Epithelial cell of proximal tubule (primary cell): ENCODE measurements around the gene PCSK1N. TPM values are rescaled to one million over a fixed set of nuclear protein-coding genes. Genes with fewer than 3 reads are reported as not detected.

ENCODE experiments used
- DNase-seq: peaks from one replicate; pipeline ENCODE4 v3.0.0-alpha.2; 2011; ENCODE audit warnings: low read depth
- H3K4me3 ChIP-seq: 2 replicates; pipeline ENCODE4 v1.5.1; 2011; ENCODE audit warnings: low read depth, mild to moderate bottlenecking, low read length
- total RNA-seq: library from RNA; depleted of rRNA; stranded (reverse); fragments of >200 nt; gene quantifications from 2 replicates; pipeline ENCODE4 v1.2.3, GENCODE V29; 2015
- TF ChIP-seq, protein P1 (sequence below): conservative IDR thresholded peaks from 2 replicates; pipeline ENCODE4 v1.5.1; 2012; ENCODE audit warnings: low read depth, mild to moderate bottlenecking, low read length

Gene PCSK1N
- total RNA-seq, 1 donor from 2014 or later: 19.3 TPM

DNA sequence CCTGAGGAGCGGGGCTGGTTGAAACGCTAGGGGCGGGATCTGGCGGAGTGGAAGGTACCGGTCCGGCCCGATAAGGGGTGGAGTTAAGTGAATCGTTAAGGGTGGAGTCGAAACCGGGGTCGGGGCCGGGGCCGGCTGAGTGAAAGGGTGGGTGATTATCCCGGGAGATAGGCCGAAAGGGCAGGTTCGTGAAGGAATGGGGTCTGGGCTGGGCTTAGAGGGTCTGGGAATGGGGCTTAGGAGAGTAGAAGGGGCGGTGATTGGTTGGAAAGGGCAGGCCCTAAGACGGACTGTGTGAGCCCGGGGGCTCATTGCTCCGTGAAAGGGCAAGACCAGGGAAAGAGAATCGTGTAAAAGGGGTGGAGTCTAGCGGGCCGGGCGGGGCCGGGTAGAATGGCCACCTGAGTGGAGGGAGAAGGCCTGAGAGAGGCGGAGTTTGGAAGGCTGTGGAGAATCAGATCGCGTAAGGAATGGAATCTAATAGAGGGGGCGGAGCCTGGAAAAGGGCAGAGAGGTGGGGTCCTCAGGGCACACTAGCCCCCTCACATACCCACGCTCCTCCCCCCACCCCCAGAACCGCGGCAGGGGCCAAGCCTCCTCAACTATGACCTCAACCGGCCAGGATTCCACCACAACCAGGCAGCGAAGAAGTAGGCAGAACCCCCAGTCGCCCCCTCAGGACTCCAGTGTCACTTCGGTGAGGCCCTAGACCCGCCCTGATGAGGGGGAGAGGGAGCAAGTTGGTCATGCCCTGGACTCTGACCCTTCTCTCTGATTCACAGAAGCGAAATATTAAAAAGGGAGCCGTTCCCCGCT is 33.1 kb downstream of the PCSK1N start:
- peak overlapping the region; percentile 76 for H3K4me3 ChIP-seq
- TF ChIP-seq, protein P1, sequence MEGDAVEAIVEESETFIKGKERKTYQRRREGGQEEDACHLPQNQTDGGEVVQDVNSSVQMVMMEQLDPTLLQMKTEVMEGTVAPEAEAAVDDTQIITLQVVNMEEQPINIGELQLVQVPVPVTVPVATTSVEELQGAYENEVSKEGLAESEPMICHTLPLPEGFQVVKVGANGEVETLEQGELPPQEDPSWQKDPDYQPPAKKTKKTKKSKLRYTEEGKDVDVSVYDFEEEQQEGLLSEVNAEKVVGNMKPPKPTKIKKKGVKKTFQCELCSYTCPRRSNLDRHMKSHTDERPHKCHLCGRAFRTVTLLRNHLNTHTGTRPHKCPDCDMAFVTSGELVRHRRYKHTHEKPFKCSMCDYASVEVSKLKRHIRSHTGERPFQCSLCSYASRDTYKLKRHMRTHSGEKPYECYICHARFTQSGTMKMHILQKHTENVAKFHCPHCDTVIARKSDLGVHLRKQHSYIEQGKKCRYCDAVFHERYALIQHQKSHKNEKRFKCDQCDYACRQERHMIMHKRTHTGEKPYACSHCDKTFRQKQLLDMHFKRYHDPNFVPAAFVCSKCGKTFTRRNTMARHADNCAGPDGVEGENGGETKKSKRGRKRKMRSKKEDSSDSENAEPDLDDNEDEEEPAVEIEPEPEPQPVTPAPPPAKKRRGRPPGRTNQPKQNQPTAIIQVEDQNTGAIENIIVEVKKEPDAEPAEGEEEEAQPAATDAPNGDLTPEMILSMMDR: no peak
- peak; percentile 38 for DNase-seq

DNA sequence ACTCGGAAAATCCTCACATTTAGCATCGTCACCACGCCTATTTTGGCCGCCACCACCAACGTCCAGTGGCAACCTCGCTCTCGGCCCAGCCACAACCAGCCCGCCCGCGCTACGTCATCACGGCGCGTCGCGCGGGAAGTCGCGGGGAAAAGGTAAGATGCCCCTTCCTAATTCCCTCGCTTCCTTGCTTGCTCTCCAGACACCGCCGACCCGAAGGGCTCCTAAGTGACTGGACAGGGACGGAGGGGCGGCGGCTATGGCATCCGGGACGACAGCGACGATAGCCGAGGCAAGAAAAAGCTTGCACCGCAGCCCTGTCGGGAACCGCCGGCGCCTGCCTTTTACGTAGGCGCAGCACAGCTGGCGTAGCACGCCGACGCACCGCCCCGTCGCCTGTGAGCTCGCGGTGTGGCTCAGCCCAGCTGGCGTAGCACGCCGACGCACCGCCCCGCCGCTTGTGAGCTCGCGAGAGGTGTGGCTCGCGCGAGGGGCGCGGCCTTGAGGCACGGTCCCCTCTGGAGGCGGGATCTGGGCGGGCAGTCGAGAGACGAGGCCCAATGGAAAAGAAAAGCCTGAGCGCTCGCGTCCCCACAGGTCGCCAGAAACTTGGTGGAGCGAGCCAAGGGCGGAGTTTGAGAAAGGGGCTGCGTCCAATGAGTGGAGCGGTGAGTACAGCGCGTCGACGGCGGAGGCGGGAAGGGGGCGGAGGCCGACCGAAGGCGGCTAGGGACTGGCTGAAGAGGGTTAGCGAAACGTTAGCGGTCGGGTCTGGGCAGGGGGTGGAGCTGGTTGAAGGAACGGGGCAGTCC is 33.9 kb downstream of the PCSK1N start, which contains the start of gene HDAC6:
Gene HDAC6 (plus strand): TSS at position 788 of the 809 bp plus-strand sequence. CDS start 626 bp downstream, outside the sequence.
- TF ChIP-seq, protein P1: no peak
- H3K4me3 ChIP-seq: peak within 1 kb of the TSS; percentile 76
- DNase-seq: peak; percentile 81

DNA sequence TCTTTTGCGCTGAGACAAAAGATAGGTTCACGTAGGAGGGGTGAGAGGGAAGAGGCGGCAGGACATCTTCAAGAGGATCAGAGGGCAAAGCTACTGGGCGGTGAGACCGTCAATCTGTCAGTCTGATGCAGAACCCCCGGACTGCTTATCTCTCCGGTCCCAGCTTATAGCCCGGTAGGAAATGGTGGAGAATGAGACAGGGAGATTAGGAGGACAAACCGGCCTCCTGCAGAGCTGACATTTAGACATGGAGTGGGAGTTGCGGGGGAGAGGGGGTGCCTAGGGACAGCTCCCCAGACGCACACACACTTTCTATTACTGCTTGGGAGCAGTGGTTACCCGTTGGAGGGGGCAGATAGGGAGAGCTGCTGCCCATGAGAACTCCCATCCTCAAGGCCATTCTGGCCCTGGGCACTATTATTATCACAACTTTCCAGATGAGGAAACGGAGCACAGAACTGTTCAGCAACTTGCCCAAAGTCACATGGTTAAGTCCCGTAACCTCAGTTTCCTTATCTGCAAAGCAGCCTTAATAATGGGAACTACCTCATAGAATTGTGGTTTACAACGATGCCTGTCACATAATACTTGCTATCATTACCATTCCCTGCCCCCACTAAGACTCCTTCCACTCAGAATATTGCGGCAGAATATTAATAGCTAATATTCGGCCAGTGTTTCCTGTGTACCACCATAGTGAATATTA is 34.7 kb downstream of the PCSK1N start:
- no peak for DNase-seq
- peak overlapping the region; percentile 71 for H3K4me3 ChIP-seq
- TF ChIP-seq, protein P1: no peak

DNA sequence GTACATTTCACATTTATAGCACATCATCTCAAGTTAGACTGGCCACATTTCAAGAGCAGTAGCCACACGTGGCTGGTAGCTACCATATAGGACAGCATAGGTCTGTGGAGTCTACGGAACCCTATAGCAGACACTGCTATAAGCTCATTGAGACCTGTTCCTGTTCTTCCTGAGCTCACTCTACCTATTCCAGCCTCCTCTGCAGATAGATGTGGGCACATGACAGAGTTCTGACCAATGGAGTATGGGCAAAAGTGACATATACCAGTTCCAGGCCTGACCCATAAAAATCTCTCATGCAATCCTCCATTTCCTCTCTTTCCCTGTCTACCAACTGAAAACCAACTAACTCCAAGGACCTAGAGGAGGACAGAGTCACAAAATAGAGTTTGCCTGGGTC is 37.1 kb downstream of the PCSK1N start:
- DNase-seq: no peak
- no peak overlapping the region for H3K4me3 ChIP-seq
- TF ChIP-seq, protein P1: no peak

DNA sequence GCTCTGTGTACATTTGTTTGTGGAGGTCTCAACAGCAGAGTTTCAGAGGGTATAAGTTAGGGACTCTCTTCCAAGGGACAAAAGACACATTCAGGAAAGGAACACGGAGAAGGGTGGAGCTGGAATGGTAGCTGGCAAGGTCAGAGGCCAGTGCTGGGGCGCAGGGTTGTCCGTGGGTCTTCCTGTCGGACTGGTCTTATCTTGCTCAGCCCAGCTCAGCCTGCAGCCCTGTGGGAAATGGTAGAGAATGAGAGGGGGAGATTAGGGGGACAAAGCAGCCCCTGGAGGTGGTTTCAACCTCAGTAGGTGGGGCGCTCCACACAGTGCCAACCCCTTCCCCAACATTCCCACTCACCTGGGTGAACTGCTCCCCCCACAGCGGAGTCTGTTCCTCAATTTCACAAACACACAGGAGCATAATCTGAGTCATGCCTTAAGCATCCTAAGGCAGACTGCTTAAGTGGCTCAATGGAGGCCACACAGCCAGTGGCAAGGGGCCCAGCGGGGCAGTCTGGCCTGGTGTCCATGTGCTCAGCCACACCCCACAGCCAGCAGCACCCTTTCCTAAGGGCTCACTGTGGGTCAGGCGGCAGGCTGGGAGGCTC is 40.4 kb downstream of the PCSK1N start:
- DNase-seq: no peak
- H3K4me3 ChIP-seq: no peak overlapping the region
- TF ChIP-seq, protein P1: no peak

DNA sequence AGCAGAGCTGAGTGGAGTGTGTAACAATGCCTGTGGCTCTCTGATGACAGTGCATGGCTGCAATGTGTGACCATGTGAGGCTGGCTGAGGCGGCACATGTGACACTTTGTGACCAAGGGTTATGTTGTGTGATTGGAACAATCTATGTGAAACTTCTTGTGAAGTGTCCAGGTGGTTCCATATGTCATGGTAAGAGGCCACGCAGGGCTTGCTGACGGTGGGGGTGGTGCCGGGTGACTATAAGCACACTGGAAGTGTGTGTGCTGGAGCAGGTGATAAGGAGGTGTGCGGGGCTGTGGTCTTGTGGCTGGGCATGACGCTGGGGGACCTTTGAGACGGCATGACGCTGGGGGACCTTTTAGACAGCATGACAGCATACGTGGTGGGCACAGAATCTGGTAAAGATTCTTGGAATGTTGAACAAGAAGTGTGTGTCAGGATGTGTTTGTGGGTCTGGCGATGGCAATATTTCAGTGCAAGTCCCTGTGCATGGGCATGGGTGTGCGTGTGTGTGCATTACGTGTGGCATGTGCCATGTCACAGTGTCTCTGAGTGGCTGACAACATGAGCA is 41.0 kb downstream of the PCSK1N start:
- DNase-seq: no peak
- TF ChIP-seq, protein P1: no peak
- no peak overlapping the region for H3K4me3 ChIP-seq
